Fibroblast of lung (primary cell): ENCODE data around the gene LRRC8E. TPM values are rescaled to one million over a fixed set of nuclear protein-coding genes. Genes with fewer than 3 reads are reported as not detected.

Source experiments
- DNase-seq, 2 donors: peaks; one replicate each; pipeline versions ENCODE4 v3.0.0 to v3.0.0-alpha.2; 2010; ENCODE audit warnings: low read depth in 2 of 2
- H2AFZ ChIP-seq: 2 replicates; pipeline ENCODE4 v1.5.1; 2012; ENCODE audit warnings: low read length, control low read depth, inconsistent platforms
- H3K27ac ChIP-seq: 2 replicates; pipeline ENCODE4 v1.5.1; 2011; ENCODE audit warnings: low read length, control low read depth; ENCODE audit not compliant: insufficient read depth
- H3K27me3 ChIP-seq: 2 replicates; pipeline ENCODE4 v1.5.1; 2011; ENCODE audit warnings: mild to moderate bottlenecking, low read length; ENCODE audit not compliant: control insufficient read depth, insufficient read depth
- H3K36me3 ChIP-seq: 2 replicates; pipeline ENCODE4 v1.5.1; 2011; ENCODE audit warnings: low read length; ENCODE audit not compliant: control insufficient read depth, insufficient read depth
- H3K4me1 ChIP-seq: 2 replicates; pipeline ENCODE4 v1.5.1; 2011; ENCODE audit warnings: low read length; ENCODE audit not compliant: control insufficient read depth, insufficient read depth; ENCODE audit errors: extremely low read depth
- H3K4me2 ChIP-seq: 2 replicates; pipeline ENCODE4 v1.5.1; 2011; ENCODE audit warnings: low read length, control low read depth; ENCODE audit not compliant: insufficient read depth; ENCODE audit errors: extremely low read depth
- H3K4me3 ChIP-seq, 4 experiments: fragments of 200-600 bp in 1 of 4; sonication (generic) in 1 of 4; replicated peaks in 1 of 4; 2 replicates each; pipeline ENCODE4 v1.5.1; 2011 to 2016; ENCODE audit warnings: low read length in 4 of 4, low read depth in 3 of 4, mild to moderate bottlenecking in 3 of 4, control low read depth in 2 of 4, inconsistent platforms in 1 of 4, mixed read lengths in 1 of 4; ENCODE audit not compliant: insufficient read depth in 1 of 4; ENCODE audit errors: control extremely low read depth in 1 of 4
- H3K79me2 ChIP-seq: 2 replicates; pipeline ENCODE4 v1.5.1; 2012; ENCODE audit warnings: mild to moderate bottlenecking, low read length, inconsistent platforms; ENCODE audit not compliant: control insufficient read depth, insufficient read depth
- H3K9ac ChIP-seq: 2 replicates; pipeline ENCODE4 v1.5.1; 2011; ENCODE audit warnings: mild to moderate bottlenecking, low read length, control low read depth; ENCODE audit not compliant: insufficient read depth
- H3K9me3 ChIP-seq: 2 replicates; pipeline ENCODE4 v1.5.1; 2012; ENCODE audit warnings: low read depth, low read length; ENCODE audit not compliant: control insufficient read depth, insufficient read depth
- H4K20me1 ChIP-seq: 2 replicates; pipeline ENCODE4 v1.5.1; 2011; ENCODE audit warnings: low read length; ENCODE audit not compliant: control insufficient read depth, insufficient read depth; ENCODE audit errors: extremely low read depth
- EZH2 ChIP-seq: IDR thresholded peaks from 2 replicates; pipeline ENCODE4 v1.5.1; 2012; ENCODE audit warnings: low read length, control low read depth, mild to moderate bottlenecking; ENCODE audit errors: missing control alignments
- polyA plus RNA-seq, 2 donors: library from polyadenylated mRNA; depleted of rRNA in 1 of 2; stranded (reverse) in 1 of 2; unstranded in 1 of 2; fragments of >200 nt; gene quantifications; 2 replicates each; pipeline ENCODE4 v1.2.1, GENCODE V29; 2011 to 2012; ENCODE audit warnings: missing spikeins in 1 of 2
- total RNA-seq: library from RNA; depleted of rRNA; stranded (reverse); fragments of >200 nt; gene quantifications from 2 replicates; pipeline ENCODE4 v1.2.1, GENCODE V29; 2014
- TF ChIP-seq, protein P1 (sequence below), 2 donors: IDR thresholded peaks in 1 of 2; conservative IDR thresholded peaks in 1 of 2; 1 replicate in 1 of 2; 2 replicates in 1 of 2; pipeline ENCODE4 v1.5.1; 2011 to 2012; ENCODE audit warnings: low read length in 2 of 2, control low read depth in 1 of 2, inconsistent platforms in 1 of 2, low read depth in 1 of 2, mild to moderate bottlenecking in 1 of 2

The LRRC8E gene
- total and polyA plus RNA-seq, 2 donors (not counting 1 experiment from before 2014, with no cell fraction given) = 3.0 to 3.7 TPM

GRCh38 chr19:7863971-7864689, 24.2 kb upstream of the LRRC8E start:
- no peak for DNase-seq
- Histone ChIP-seq H2AFZ (no peak overlapping the region), H3K4me1 (peaks cover 4% of the 10 kb centered on the region), H3K4me3 (no peak overlapping the region), H4K20me1 (no peaks in the 10 kb centered on the region), H3K4me2 (no peak overlapping the region), H3K36me3 (no peaks in the 10 kb centered on the region), H3K9me3 (no peaks in the 10 kb centered on the region), H3K27ac (no peak overlapping the region), H3K79me2 (no peaks in the 10 kb centered on the region), H3K27me3 (no peaks in the 10 kb centered on the region), H3K9ac (no peak overlapping the region)
- TF ChIP-seq, protein P1, sequence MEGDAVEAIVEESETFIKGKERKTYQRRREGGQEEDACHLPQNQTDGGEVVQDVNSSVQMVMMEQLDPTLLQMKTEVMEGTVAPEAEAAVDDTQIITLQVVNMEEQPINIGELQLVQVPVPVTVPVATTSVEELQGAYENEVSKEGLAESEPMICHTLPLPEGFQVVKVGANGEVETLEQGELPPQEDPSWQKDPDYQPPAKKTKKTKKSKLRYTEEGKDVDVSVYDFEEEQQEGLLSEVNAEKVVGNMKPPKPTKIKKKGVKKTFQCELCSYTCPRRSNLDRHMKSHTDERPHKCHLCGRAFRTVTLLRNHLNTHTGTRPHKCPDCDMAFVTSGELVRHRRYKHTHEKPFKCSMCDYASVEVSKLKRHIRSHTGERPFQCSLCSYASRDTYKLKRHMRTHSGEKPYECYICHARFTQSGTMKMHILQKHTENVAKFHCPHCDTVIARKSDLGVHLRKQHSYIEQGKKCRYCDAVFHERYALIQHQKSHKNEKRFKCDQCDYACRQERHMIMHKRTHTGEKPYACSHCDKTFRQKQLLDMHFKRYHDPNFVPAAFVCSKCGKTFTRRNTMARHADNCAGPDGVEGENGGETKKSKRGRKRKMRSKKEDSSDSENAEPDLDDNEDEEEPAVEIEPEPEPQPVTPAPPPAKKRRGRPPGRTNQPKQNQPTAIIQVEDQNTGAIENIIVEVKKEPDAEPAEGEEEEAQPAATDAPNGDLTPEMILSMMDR (conservative IDR thresholded peaks at IDR 0.05 in 1 of 2, IDR thresholded peaks at IDR 0.05 in 1 of 2; ENCODE audit: low read depth in 1 of 2, low read length in 2 of 2) = no peak
- no peak for TF ChIP-seq EZH2

DNA sequence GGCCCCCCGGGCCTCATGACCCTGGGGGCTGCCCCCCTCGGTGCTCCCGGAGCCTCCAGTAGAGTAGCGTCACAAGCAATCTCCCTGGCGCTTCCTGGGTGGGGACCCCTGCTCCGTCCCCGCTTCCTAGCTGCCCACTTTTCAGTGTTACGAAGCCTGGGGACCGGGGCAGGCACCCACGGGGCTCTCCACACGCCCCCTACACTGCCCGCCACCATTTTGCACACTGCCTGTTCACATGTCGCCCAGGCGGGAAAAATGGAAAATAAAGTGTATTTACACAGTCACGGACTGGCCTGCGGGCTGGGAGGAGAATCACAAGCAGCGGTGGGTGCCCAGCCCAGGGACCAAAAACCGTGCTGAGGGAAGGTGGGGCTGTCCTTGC, 23.6 kb upstream of the LRRC8E start:
- no peak overlapping the region for H3K9ac ChIP-seq
- no peak for TF ChIP-seq EZH2
- TF ChIP-seq, protein P1 (conservative IDR thresholded peaks at IDR 0.05 in 1 of 2, IDR thresholded peaks at IDR 0.05 in 1 of 2; ENCODE audit: low read depth in 1 of 2, low read length in 2 of 2) = no peak
- H2AFZ ChIP-seq = no peak overlapping the region
- H3K4me3 ChIP-seq = no peak overlapping the region
- H3K4me1 ChIP-seq = peaks cover 4% of the 10 kb centered on the region
- H3K4me2 ChIP-seq = no peak overlapping the region
- no peak for DNase-seq
- H4K20me1 ChIP-seq = no peaks in the 10 kb centered on the region
- H3K27me3 ChIP-seq = no peaks in the 10 kb centered on the region
- no peaks in the 10 kb centered on the region for H3K36me3 ChIP-seq
- H3K79me2 ChIP-seq = no peaks in the 10 kb centered on the region
- H3K27ac ChIP-seq = no peak overlapping the region
- no peaks in the 10 kb centered on the region for H3K9me3 ChIP-seq

DNA sequence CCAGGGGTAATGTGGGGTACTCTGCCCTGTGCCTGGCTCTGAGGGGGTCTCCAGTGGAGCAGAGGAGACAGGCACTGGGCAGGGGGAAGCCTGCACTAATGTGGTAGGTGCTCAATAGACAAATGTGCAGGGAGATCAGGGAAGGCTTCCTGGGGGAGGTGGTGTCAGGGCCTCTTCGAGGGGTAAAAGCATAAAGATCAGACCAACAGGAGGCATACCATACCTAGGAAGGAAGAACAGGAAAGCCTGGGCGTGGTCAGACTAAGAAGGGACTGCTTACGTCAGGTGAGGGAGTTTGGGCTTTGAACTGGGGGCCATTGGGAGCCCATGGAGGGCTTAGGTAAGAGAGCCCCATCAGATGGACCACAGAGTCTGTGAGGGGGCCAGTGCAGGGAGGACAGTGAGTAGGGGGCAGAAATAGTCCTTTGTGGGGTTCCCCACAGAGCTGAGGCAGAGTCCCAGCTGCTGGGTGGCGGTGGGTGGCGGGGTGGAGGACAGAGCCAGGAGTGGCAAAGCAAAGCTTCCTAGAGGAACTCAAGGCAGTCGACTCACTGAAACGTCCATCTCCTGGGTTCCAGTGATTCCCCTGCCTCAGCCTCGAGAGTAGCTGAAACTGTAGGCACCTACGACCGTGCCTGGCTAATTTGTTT, 22.9 kb upstream of the LRRC8E start:
- Histone ChIP-seq H4K20me1 (no peaks in the 10 kb centered on the region), H3K9me3 (no peaks in the 10 kb centered on the region), H3K27me3 (no peaks in the 10 kb centered on the region), H3K4me1 (peaks cover 4% of the 10 kb centered on the region), H3K4me3 (no peak overlapping the region), H3K36me3 (no peaks in the 10 kb centered on the region), H3K4me2 (no peak overlapping the region), H3K27ac (no peak overlapping the region), H3K9ac (no peak overlapping the region), H2AFZ (no peak overlapping the region), H3K79me2 (no peaks in the 10 kb centered on the region)
- TF ChIP-seq, protein P1 (conservative IDR thresholded peaks at IDR 0.05 in 1 of 2, IDR thresholded peaks at IDR 0.05 in 1 of 2; ENCODE audit: low read depth in 1 of 2, low read length in 2 of 2) = no peak
- no peak for TF ChIP-seq EZH2
- DNase-seq = no peak
